ENCODE measurements around the gene KRT33B. TPM values are rescaled to one million over a fixed set of nuclear protein-coding genes. Genes with fewer than 3 reads are reported as not detected.

KRT33B gene
- total and polyA plus RNA-seq, 2 of the 13 experiments (the other 11 are each of a cell fraction or from before 2014, with no cell fraction given): not detected

DNA sequence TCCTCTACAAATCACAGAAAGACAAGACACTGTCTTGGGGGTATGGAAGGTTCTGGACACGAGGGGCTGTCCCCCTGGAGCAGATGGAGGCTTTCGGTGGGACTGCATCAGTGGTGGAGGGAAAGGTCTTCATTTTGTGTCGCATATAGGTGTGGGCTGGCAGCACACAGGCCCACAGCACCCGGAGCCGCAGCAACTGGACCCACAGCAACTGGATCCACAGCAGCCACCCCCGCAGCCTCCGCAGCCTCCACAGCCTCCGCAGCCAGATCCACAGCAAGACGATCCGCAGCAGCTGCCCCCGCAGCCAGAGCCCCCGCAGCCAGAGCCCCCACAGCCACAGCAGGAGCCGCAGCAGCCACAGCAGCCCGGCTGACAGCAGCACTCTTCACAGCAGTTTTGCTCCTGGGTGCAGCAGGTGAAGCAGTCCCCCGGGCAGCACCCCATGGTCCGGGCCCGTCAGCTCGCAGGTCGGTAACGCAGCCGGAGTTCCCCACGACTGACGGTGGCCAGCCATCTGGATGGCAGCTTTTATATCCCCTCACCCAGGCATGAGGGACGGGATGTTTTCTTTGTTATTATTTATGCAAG, 54.3 kb downstream of the KRT33B start, which contains the start of gene KRTAP17-1 (continued):
- TF ChIP-seq, protein P1, sequence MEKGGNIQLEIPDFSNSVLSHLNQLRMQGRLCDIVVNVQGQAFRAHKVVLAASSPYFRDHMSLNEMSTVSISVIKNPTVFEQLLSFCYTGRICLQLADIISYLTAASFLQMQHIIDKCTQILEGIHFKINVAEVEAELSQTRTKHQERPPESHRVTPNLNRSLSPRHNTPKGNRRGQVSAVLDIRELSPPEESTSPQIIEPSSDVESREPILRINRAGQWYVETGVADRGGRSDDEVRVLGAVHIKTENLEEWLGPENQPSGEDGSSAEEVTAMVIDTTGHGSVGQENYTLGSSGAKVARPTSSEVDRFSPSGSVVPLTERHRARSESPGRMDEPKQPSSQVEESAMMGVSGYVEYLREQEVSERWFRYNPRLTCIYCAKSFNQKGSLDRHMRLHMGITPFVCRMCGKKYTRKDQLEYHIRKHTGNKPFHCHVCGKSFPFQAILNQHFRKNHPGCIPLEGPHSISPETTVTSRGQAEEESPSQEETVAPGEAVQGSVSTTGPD (CRISPR knock-in tag; IDR thresholded peaks at IDR 0.05): no peak
- TF ChIP-seq HIVEP1 (CRISPR knock-in tag; IDR thresholded peaks at IDR 0.05): no peak
- TF ChIP-seq SKI (IDR thresholded peaks at IDR 0.05; ENCODE audit: partially characterized antibody): no peak
- no peak for TF ChIP-seq ZNF292 (CRISPR knock-in tag; IDR thresholded peaks at IDR 0.05; ENCODE audit: borderline replicate concordance, low read depth)
- TF ChIP-seq, protein P2, sequence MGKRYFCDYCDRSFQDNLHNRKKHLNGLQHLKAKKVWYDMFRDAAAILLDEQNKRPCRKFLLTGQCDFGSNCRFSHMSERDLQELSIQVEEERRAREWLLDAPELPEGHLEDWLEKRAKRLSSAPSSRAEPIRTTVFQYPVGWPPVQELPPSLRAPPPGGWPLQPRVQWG (CRISPR knock-in tag; IDR thresholded peaks at IDR 0.05; ENCODE audit: borderline replicate concordance, low read depth): no peak
- no peak for TF ChIP-seq ZNF572 (CRISPR knock-in tag; IDR thresholded peaks at IDR 0.05)
- no peak for TF ChIP-seq ZNF549 (CRISPR knock-in tag; IDR thresholded peaks at IDR 0.05)
- TF ChIP-seq ZNF496 (CRISPR knock-in tag; IDR thresholded peaks at IDR 0.05; ENCODE audit: insufficient replicate concordance): no peak
- no peak for TF ChIP-seq ATF7 (IDR thresholded peaks at IDR 0.05)
- TF ChIP-seq ATF7 (CRISPR knock-in tag; IDR thresholded peaks at IDR 0.05): no peak
- no peak for TF ChIP-seq ELF3 (CRISPR knock-in tag; IDR thresholded peaks at IDR 0.05)

Other genes with a start within 250 kb of the KRT33B start
Only the 30 nearest of the 32 such genes appear.
- not detected in 2 replicates for gene KRTAP4-6, start 229.3 kb downstream of the KRT33B start, total RNA-seq (2016; rRNA removed; fragmentation: Illumina TruSeq; extraction: Trizol)
- not detected in 2 replicates for gene KRTAP4-6, start 229.3 kb downstream of the KRT33B start, polyA plus RNA-seq (2011; rRNA removed)
- gene KRTAP4-5, start 220.0 kb downstream of the KRT33B start, total RNA-seq (2016; rRNA removed; fragmentation: Illumina TruSeq; extraction: Trizol): not detected in 2 replicates
- gene KRTAP4-5, start 220.0 kb downstream of the KRT33B start, polyA plus RNA-seq (2011; rRNA removed): not detected in 2 replicates
- gene KRTAP4-4, start 209.1 kb downstream of the KRT33B start, total RNA-seq (2016; rRNA removed; fragmentation: Illumina TruSeq; extraction: Trizol): not detected in 2 replicates
- not detected in 2 replicates for gene KRTAP4-4, start 209.1 kb downstream of the KRT33B start, polyA plus RNA-seq (2011; rRNA removed)
- not detected in 2 replicates for gene KRTAP4-3, start 201.6 kb downstream of the KRT33B start, total RNA-seq (2016; rRNA removed; fragmentation: Illumina TruSeq; extraction: Trizol)
- gene KRTAP4-3, start 201.6 kb downstream of the KRT33B start, polyA plus RNA-seq (2011; rRNA removed): not detected in 2 replicates
- gene KRTAP4-2, start 191.6 kb downstream of the KRT33B start, total RNA-seq (2016; rRNA removed; fragmentation: Illumina TruSeq; extraction: Trizol): not detected in 2 replicates
- not detected in 2 replicates for gene KRTAP4-2, start 191.6 kb downstream of the KRT33B start, polyA plus RNA-seq (2011; rRNA removed)
- not detected in 2 replicates for gene KRTAP4-1, start 184.9 kb downstream of the KRT33B start, total RNA-seq (2016; rRNA removed; fragmentation: Illumina TruSeq; extraction: Trizol)
- gene KRTAP4-1, start 184.9 kb downstream of the KRT33B start, polyA plus RNA-seq (2011; rRNA removed): not detected in 2 replicates
- gene KRTAP9-1, start 179.9 kb downstream of the KRT33B start, total RNA-seq (2016; rRNA removed; fragmentation: Illumina TruSeq; extraction: Trizol): not detected in 2 replicates
- gene KRTAP9-1, start 179.9 kb downstream of the KRT33B start, polyA plus RNA-seq (2011; rRNA removed): not detected in 2 replicates
- gene KRTAP9-2, start 143.2 kb downstream of the KRT33B start, total RNA-seq (2016; rRNA removed; fragmentation: Illumina TruSeq; extraction: Trizol): not detected in 2 replicates
- not detected in 2 replicates for gene KRTAP9-2, start 143.2 kb downstream of the KRT33B start, polyA plus RNA-seq (2011; rRNA removed)
- not detected in 2 replicates for gene KRTAP9-3, start 137.4 kb downstream of the KRT33B start, total RNA-seq (2016; rRNA removed; fragmentation: Illumina TruSeq; extraction: Trizol)
- not detected in 2 replicates for gene KRTAP9-3, start 137.4 kb downstream of the KRT33B start, polyA plus RNA-seq (2011; rRNA removed)
- not detected in 2 replicates for gene KRTAP9-8, start 131.8 kb downstream of the KRT33B start, total RNA-seq (2016; rRNA removed; fragmentation: Illumina TruSeq; extraction: Trizol)
- not detected in 2 replicates for gene KRTAP9-8, start 131.8 kb downstream of the KRT33B start, polyA plus RNA-seq (2011; rRNA removed)
- not detected in 2 replicates for gene KRTAP9-4, start 120.1 kb downstream of the KRT33B start, total RNA-seq (2016; rRNA removed; fragmentation: Illumina TruSeq; extraction: Trizol)
- gene KRTAP9-4, start 120.1 kb downstream of the KRT33B start, polyA plus RNA-seq (2011; rRNA removed): not detected in 2 replicates
- not detected in 2 replicates for gene KRTAP9-9, start 114.4 kb downstream of the KRT33B start, total RNA-seq (2016; rRNA removed; fragmentation: Illumina TruSeq; extraction: Trizol)
- gene KRTAP9-9, start 114.4 kb downstream of the KRT33B start, polyA plus RNA-seq (2011; rRNA removed): not detected in 2 replicates
- not detected in 2 replicates for gene KRTAP9-6, start 104.4 kb downstream of the KRT33B start, total RNA-seq (2016; rRNA removed; fragmentation: Illumina TruSeq; extraction: Trizol)
- not detected in 2 replicates for gene KRTAP9-6, start 104.4 kb downstream of the KRT33B start, polyA plus RNA-seq (2011; rRNA removed)
- not detected in 2 replicates for gene KRTAP9-7, start 94.1 kb downstream of the KRT33B start, total RNA-seq (2016; rRNA removed; fragmentation: Illumina TruSeq; extraction: Trizol)
- gene KRTAP9-7, start 94.1 kb downstream of the KRT33B start, polyA plus RNA-seq (2011; rRNA removed): not detected in 2 replicates
- gene KRTAP29-1, start 67.0 kb downstream of the KRT33B start, total RNA-seq (2016; rRNA removed; fragmentation: Illumina TruSeq; extraction: Trizol): not detected in 2 replicates
- not detected in 2 replicates for gene KRTAP29-1, start 67.0 kb downstream of the KRT33B start, polyA plus RNA-seq (2011; rRNA removed)
- not detected in 2 replicates for gene KRTAP16-1, start 60.5 kb downstream of the KRT33B start, total RNA-seq (2016; rRNA removed; fragmentation: Illumina TruSeq; extraction: Trizol)
- gene KRTAP16-1, start 60.5 kb downstream of the KRT33B start, polyA plus RNA-seq (2011; rRNA removed): not detected in 2 replicates
- not detected in 2 replicates for gene KRTAP17-1, start 54.1 kb downstream of the KRT33B start, total RNA-seq (2016; rRNA removed; fragmentation: Illumina TruSeq; extraction: Trizol)
- gene KRTAP17-1, start 54.1 kb downstream of the KRT33B start, polyA plus RNA-seq (2011; rRNA removed): not detected in 2 replicates
- not detected in 2 replicates for gene KRT33A, start 19.0 kb downstream of the KRT33B start, total RNA-seq (2016; rRNA removed; fragmentation: Illumina TruSeq; extraction: Trizol)
- gene KRT33A, start 19.0 kb downstream of the KRT33B start, polyA plus RNA-seq (2011; rRNA removed): not detected in 2 replicates
- gene KRT34, start 12.5 kb upstream of the KRT33B start, total RNA-seq (2016; rRNA removed; fragmentation: Illumina TruSeq; extraction: Trizol): not detected in 2 replicates
- 0.05 TPM in 1 of 2 replicates, not detected in the other for gene KRT34, start 12.5 kb upstream of the KRT33B start, polyA plus RNA-seq (2011; rRNA removed)
- gene KRT31, start 27.8 kb upstream of the KRT33B start, total RNA-seq (2016; rRNA removed; fragmentation: Illumina TruSeq; extraction: Trizol): not detected in 2 replicates
- gene KRT31, start 27.8 kb upstream of the KRT33B start, polyA plus RNA-seq (2011; rRNA removed): 0.05 TPM in 2 replicates
- not detected in 2 replicates for gene KRT37, start 54.8 kb upstream of the KRT33B start, total RNA-seq (2016; rRNA removed; fragmentation: Illumina TruSeq; extraction: Trizol)
- gene KRT37, start 54.8 kb upstream of the KRT33B start, polyA plus RNA-seq (2011; rRNA removed): 0.69 and 0.76 TPM in 2 replicates
- not detected in 2 replicates for gene KRT38, start 71.2 kb upstream of the KRT33B start, total RNA-seq (2016; rRNA removed; fragmentation: Illumina TruSeq; extraction: Trizol)
- not detected in 2 replicates for gene KRT38, start 71.2 kb upstream of the KRT33B start, polyA plus RNA-seq (2011; rRNA removed)
- gene KRT32, start 97.6 kb upstream of the KRT33B start, total RNA-seq (2016; rRNA removed; fragmentation: Illumina TruSeq; extraction: Trizol): not detected in 2 replicates
- gene KRT32, start 97.6 kb upstream of the KRT33B start, polyA plus RNA-seq (2011; rRNA removed): not detected in 2 replicates
- not detected in 2 replicates for gene KRT35, start 111.3 kb upstream of the KRT33B start, total RNA-seq (2016; rRNA removed; fragmentation: Illumina TruSeq; extraction: Trizol)
- gene KRT35, start 111.3 kb upstream of the KRT33B start, polyA plus RNA-seq (2011; rRNA removed): not detected in 2 replicates
- gene KRT36, start 120.1 kb upstream of the KRT33B start, total RNA-seq (2016; rRNA removed; fragmentation: Illumina TruSeq; extraction: Trizol): not detected in 2 replicates
- not detected in 2 replicates for gene KRT36, start 120.1 kb upstream of the KRT33B start, polyA plus RNA-seq (2011; rRNA removed)
- not detected in 2 replicates for gene KRT13, start 135.8 kb upstream of the KRT33B start, total RNA-seq (2016; rRNA removed; fragmentation: Illumina TruSeq; extraction: Trizol)
- gene KRT13, start 135.8 kb upstream of the KRT33B start, polyA plus RNA-seq (2011; rRNA removed): 0.30 TPM in 1 of 2 replicates, not detected in the other
- gene KRT15, start 149.1 kb upstream of the KRT33B start, total RNA-seq (2016; rRNA removed; fragmentation: Illumina TruSeq; extraction: Trizol): 0.46 and 0.94 TPM in 2 replicates
- gene KRT15, start 149.1 kb upstream of the KRT33B start, polyA plus RNA-seq (2011; rRNA removed): 0.63 and 1.2 TPM in 2 replicates
- gene KRT19, start 158.5 kb upstream of the KRT33B start, total RNA-seq (2016; rRNA removed; fragmentation: Illumina TruSeq; extraction: Trizol): 114 and 131 TPM in 2 replicates
- 142 and 154 TPM in 2 replicates for gene KRT19, start 158.5 kb upstream of the KRT33B start, polyA plus RNA-seq (2011; rRNA removed)
- not detected in 2 replicates for gene KRT9, start 202.2 kb upstream of the KRT33B start, total RNA-seq (2016; rRNA removed; fragmentation: Illumina TruSeq; extraction: Trizol)
- not detected in 2 replicates for gene KRT9, start 202.2 kb upstream of the KRT33B start, polyA plus RNA-seq (2011; rRNA removed)
- gene KRT14, start 217.1 kb upstream of the KRT33B start, total RNA-seq (2016; rRNA removed; fragmentation: Illumina TruSeq; extraction: Trizol): not detected in 2 replicates
- gene KRT14, start 217.1 kb upstream of the KRT33B start, polyA plus RNA-seq (2011; rRNA removed): 0.09 and 0.37 TPM in 2 replicates